ENCODE results near the gene ATP6V0E2. TPM values are rescaled to one million over a fixed set of nuclear protein-coding genes. Genes with fewer than 3 reads are reported as not detected.

ATP6V0E2 gene
- total RNA-seq, 1 experiment from 2014 or later, result 28.8 TPM

DNA sequence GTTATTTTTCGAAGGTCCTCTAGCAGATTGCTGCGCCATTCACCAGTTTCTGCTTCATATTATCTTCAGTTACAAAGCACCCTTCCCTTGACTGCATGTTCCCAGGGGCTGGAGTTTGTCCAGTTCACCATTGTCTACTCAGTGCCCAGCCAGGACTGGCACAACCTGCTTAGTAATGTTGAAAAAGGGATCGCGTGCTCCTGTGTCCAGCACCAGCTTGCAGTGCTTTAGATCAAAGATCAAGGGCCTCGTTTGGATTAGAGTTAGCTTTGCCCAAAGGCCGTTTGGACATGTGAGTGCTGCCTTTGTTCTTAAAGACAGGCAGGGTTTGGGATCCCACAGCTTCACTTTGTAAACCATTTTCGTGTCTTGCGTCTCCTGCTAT is 867 bp downstream of the ATP6V0E2 start:
- CTCF ChIA-PET, result no interaction called here
- H3K27me3 Mint-ChIP-seq (ENCODE audit: unreplicated experiment), result no peaks in the 10 kb centered on the region
- no peak overlapping the region for H3K27ac Mint-ChIP-seq (ENCODE audit: unreplicated experiment)
- TF ChIP-seq, protein P1, sequence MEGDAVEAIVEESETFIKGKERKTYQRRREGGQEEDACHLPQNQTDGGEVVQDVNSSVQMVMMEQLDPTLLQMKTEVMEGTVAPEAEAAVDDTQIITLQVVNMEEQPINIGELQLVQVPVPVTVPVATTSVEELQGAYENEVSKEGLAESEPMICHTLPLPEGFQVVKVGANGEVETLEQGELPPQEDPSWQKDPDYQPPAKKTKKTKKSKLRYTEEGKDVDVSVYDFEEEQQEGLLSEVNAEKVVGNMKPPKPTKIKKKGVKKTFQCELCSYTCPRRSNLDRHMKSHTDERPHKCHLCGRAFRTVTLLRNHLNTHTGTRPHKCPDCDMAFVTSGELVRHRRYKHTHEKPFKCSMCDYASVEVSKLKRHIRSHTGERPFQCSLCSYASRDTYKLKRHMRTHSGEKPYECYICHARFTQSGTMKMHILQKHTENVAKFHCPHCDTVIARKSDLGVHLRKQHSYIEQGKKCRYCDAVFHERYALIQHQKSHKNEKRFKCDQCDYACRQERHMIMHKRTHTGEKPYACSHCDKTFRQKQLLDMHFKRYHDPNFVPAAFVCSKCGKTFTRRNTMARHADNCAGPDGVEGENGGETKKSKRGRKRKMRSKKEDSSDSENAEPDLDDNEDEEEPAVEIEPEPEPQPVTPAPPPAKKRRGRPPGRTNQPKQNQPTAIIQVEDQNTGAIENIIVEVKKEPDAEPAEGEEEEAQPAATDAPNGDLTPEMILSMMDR (IDR thresholded peaks at IDR 0.05; ENCODE audit: unreplicated experiment), result no peak
- no TSS peak for BruUV-seq (replicated peaks)
- no peak for DNase-seq
- no peaks in the 10 kb centered on the region for H3K9me3 Mint-ChIP-seq (ENCODE audit: low read depth, unreplicated experiment)
- H3K4me1 Mint-ChIP-seq (ENCODE audit: low read depth, unreplicated experiment), result peaks cover 21% of the 10 kb centered on the region
- H3K36me3 Mint-ChIP-seq (ENCODE audit: insufficient read depth, unreplicated experiment), result peaks cover 29% of the 10 kb centered on the region
- peak overlapping the region; percentile 75 for H3K4me3 Mint-ChIP-seq (ENCODE audit: low read depth, unreplicated experiment)
- intact Hi-C loops (cut with micrococcal nuclease; ENCODE audit: unreplicated experiment), result no loop called here

DNA sequence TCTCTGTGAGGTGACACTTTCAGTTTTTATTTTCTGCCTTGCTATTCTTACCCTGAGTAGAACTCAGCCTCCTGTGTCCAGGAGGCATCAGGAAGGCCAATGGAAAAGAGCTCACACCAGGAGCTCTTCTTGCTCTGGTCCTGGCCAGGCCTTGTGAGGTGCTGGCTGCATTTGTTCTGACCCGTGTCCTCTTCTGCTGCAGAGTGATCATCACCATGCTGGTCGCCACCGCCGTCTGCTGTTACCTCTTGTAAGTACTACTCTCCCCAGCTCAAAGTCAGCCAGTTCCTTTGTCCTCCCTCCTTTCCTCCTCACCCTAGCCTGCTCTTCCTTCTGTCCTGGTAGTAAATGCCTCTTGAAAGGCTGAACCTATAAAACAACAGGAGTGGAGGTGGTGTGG is 1.6 kb downstream of the ATP6V0E2 start:
- peaks cover 21% of the 10 kb centered on the region for H3K4me1 Mint-ChIP-seq (ENCODE audit: low read depth, unreplicated experiment)
- TF ChIP-seq, protein P1 (IDR thresholded peaks at IDR 0.05; ENCODE audit: unreplicated experiment), result no peak
- no peaks in the 10 kb centered on the region for H3K27me3 Mint-ChIP-seq (ENCODE audit: unreplicated experiment)
- no peak overlapping the region for H3K27ac Mint-ChIP-seq (ENCODE audit: unreplicated experiment)
- DNase-seq, result no peak
- H3K4me3 Mint-ChIP-seq (ENCODE audit: low read depth, unreplicated experiment), result peak overlapping the region; percentile 75
- BruUV-seq (replicated peaks), result no TSS peak
- CTCF ChIA-PET, result interaction anchor here (0.7 kb wide), 1 partner anchor 1110 kb away, joined by 5 read pairs; no protein-coding TSS in a partner anchor
- H3K36me3 Mint-ChIP-seq (ENCODE audit: insufficient read depth, unreplicated experiment), result peaks cover 29% of the 10 kb centered on the region
- H3K9me3 Mint-ChIP-seq (ENCODE audit: low read depth, unreplicated experiment), result no peaks in the 10 kb centered on the region
- intact Hi-C loops (cut with micrococcal nuclease; ENCODE audit: unreplicated experiment), result no loop called here

DNA sequence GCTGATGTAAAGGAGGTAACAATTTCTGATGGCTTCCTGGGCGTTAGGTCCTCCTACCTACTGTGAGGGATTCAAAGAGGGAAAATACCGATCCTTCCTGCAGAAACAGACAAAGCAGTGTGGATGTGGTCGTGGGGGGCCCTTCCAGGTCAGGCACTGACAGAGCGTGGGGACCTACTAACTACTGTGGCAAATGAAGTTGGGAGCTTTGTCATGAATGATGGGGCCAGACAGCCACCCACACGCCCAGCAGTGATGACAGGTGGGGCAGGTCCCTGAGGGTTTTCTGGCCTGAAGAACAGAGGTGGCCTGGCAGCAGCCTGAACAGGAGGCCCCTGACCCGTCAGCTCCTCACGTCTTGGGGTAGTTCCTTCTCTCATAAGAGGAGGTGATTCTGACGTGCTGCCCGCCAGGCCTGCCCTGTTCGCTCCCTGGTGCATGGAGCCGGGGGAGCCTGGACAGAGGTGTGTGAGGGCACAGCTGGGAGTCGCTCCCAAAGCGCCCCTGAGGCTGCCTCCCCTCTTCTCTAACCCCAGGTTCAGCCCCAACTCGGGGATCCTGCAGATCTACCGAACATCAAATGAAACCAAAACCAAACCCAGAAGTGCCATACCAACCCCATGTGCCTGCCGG is 4.2 kb downstream of the ATP6V0E2 start:
- no peak overlapping the region for H3K4me3 Mint-ChIP-seq (ENCODE audit: low read depth, unreplicated experiment)
- peaks cover 17% of the 10 kb centered on the region for H3K4me1 Mint-ChIP-seq (ENCODE audit: low read depth, unreplicated experiment)
- intact Hi-C loops (cut with micrococcal nuclease; ENCODE audit: unreplicated experiment), result no loop called here
- TF ChIP-seq, protein P1 (IDR thresholded peaks at IDR 0.05; ENCODE audit: unreplicated experiment), result no peak
- no peak for DNase-seq
- H3K9me3 Mint-ChIP-seq (ENCODE audit: low read depth, unreplicated experiment), result no peaks in the 10 kb centered on the region
- no peak overlapping the region for H3K27ac Mint-ChIP-seq (ENCODE audit: unreplicated experiment)
- peaks cover 19% of the 10 kb centered on the region for H3K36me3 Mint-ChIP-seq (ENCODE audit: insufficient read depth, unreplicated experiment)
- H3K27me3 Mint-ChIP-seq (ENCODE audit: unreplicated experiment), result no peaks in the 10 kb centered on the region
- CTCF ChIA-PET, result no interaction called here
- BruUV-seq (replicated peaks), result no TSS peak

DNA sequence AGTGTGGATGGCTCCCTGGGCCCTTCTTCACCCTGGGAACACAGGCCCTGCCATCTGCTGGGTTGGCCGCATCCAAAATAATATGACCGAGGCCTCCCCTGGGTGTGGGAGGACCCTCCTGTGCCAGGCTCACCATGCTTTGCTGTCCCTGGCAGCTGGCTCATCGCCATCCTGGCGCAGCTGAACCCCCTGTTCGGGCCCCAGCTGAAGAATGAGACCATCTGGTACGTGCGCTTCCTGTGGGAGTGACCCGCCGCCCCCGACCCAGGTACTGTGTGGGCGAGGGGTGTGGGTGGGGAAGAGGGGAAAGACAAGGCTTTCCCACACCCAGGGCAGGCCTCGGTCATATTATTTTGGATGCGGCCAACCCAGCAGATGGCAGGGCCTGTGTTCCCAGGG is 4.8 kb downstream of the ATP6V0E2 start:
- Mint-ChIP-seq H3K36me3 (ENCODE audit: insufficient read depth, unreplicated experiment) (peaks cover 14% of the 10 kb centered on the region), H3K4me1 (ENCODE audit: low read depth, unreplicated experiment) (peaks cover 20% of the 10 kb centered on the region), H3K27ac (ENCODE audit: unreplicated experiment) (no peak overlapping the region), H3K4me3 (ENCODE audit: low read depth, unreplicated experiment) (no peak overlapping the region), H3K9me3 (ENCODE audit: low read depth, unreplicated experiment) (no peaks in the 10 kb centered on the region), H3K27me3 (ENCODE audit: unreplicated experiment) (no peaks in the 10 kb centered on the region)
- intact Hi-C loops (cut with micrococcal nuclease; ENCODE audit: unreplicated experiment), result no loop called here
- CTCF ChIA-PET, result no interaction called here
- TF ChIP-seq, protein P1 (IDR thresholded peaks at IDR 0.05; ENCODE audit: unreplicated experiment), result no peak
- no TSS peak for BruUV-seq (replicated peaks)
- no peak for DNase-seq

Data from Calu3 (cell line).